Progenitor cell of endocrine pancreas (in vitro differentiated cells): ENCODE results near the gene CCSER1. TPM values are rescaled to one million over a fixed set of nuclear protein-coding genes. Genes with fewer than 3 reads are reported as not detected.
"Not testable (repeated sequence)": the region's sequence is repeated elsewhere in the genome, so short reads cannot be mapped to it uniquely, and the experiment has no call there.

ENCODE experiments used
- DNase-seq: peaks from one replicate; pipeline ENCODE4 v3.0.0; 2021; ENCODE audit warnings: low spot score; ENCODE audit not compliant: unreplicated experiment
- H3K27ac Mint-ChIP-seq: 2 replicates; pipeline ENCODE4 v1.8.0; 2021; ENCODE audit warnings: mild to moderate bottlenecking, moderate library complexity, mixed read lengths
- H3K27me3 Mint-ChIP-seq: 2 replicates; pipeline ENCODE4 v1.8.0; 2021; ENCODE audit warnings: mixed read lengths
- H3K36me3 Mint-ChIP-seq: 2 replicates; pipeline ENCODE4 v1.8.0; 2022; ENCODE audit warnings: mixed read lengths; ENCODE audit not compliant: insufficient read depth
- H3K4me1 Mint-ChIP-seq: 2 replicates; pipeline ENCODE4 v1.8.0; 2021; ENCODE audit warnings: low read depth, mixed read lengths
- H3K4me3 Mint-ChIP-seq: 2 replicates; pipeline ENCODE4 v1.8.0; 2021; ENCODE audit warnings: low read depth, mild to moderate bottlenecking, moderate library complexity, mixed read lengths
- H3K9me3 Mint-ChIP-seq: 2 replicates; pipeline ENCODE4 v1.8.0; 2021; ENCODE audit warnings: low read depth, mixed read lengths
- CTCF ChIP-seq: fragments of 200-600 bp; sonication (generic); IDR thresholded peaks from one replicate; pipeline ENCODE4 v1.5.0; 2021; ENCODE audit warnings: antibody characterized with exemption, mild to moderate bottlenecking; ENCODE audit not compliant: unreplicated experiment
- total RNA-seq: library from RNA; stranded (reverse); gene quantifications from 2 replicates; pipeline ENCODE4 v1.2.1, GENCODE V29; 2021

The CCSER1 gene
- total RNA-seq, 1 donor from 2014 or later: 11.6 TPM

DNA sequence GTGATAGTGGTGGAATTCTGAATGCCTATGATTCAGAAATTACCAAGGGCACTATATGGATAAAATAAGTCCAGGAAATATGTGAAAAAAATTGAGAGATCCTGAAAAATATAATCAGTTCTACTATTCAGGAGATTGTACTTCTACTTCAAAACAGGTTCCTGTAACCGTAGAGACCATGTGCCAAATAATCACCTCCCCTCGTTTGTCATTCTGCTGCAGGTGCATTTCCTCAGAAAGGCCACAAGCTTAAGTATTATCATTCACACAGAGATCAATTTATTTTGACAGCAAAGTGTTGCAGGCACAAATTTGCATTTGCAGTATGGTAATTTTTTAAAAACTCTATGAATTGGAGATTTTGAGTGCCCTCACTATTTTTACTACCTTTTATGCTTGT is 1000.0 kb downstream of the CCSER1 start:
- Mint-ChIP-seq H3K4me3 (no peak overlapping the region), H3K27ac (peak overlapping the region; percentile 20), H3K9me3 (no peaks in the 10 kb centered on the region), H3K4me1 (peaks cover 19% of the 10 kb centered on the region), H3K27me3 (no peaks in the 10 kb centered on the region), H3K36me3 (no peaks in the 10 kb centered on the region)
- DNase-seq: no peak
- no peak for TF ChIP-seq CTCF

DNA sequence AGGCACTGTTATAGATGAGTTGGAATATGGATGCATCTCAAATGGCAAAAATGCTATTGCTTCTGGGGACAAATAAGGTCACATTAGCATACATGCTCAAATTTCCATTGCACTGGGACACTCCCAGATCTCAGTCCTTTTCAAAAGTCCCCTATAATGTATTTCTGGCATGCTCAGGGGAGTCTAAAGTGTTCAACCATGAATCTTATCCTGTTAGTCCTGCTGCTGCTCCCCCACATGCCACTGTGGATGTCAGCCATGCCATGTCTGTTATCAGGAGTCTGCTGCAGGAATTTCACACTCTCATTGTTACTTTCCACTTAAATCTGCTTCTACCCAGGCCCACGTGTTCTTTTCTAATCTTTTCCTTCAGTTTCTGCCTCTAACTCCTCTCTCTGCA is 1000.6 kb downstream of the CCSER1 start:
- peaks cover 17% of the 10 kb centered on the region for H3K4me1 Mint-ChIP-seq
- H3K36me3 Mint-ChIP-seq: no peaks in the 10 kb centered on the region
- H3K4me3 Mint-ChIP-seq: no peak overlapping the region
- no peaks in the 10 kb centered on the region for H3K27me3 Mint-ChIP-seq
- no peaks in the 10 kb centered on the region for H3K9me3 Mint-ChIP-seq
- DNase-seq: no peak
- H3K27ac Mint-ChIP-seq: peak overlapping the region; percentile 17
- TF ChIP-seq CTCF: no peak

- Mint-ChIP-seq H3K27ac (no peak overlapping the region), H3K36me3 (no peaks in the 10 kb centered on the region), H3K9me3 (no peaks in the 10 kb centered on the region), H3K27me3 (no peaks in the 10 kb centered on the region), H3K4me1 (peaks cover 17% of the 10 kb centered on the region), H3K4me3 (no peak overlapping the region)
- DNase-seq: no peak
- TF ChIP-seq CTCF: no peak
Measured at GRCh38 chr4:91128519-91128918, 1001.3 kb downstream of the CCSER1 start.

DNA sequence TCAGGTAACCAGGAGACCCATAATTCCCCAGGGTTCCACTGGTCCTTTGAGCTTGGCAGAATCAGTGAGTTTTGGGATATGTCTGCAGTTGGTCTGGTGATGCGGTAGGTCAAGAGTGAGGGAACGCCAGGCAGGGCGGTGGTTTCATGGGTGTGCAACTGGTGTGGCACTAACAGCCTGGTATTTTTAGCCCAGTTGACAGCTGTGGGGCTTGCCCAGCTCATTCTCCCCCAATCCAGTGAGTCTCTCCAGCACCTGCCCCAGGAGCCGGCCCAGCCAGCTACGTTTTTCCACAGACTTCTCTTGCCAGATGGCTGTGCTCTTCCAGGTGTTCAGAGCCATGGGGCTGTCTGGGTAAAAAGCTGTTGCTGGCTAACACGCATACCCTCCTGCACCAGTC is 1019.9 kb downstream of the CCSER1 start:
- Mint-ChIP-seq H3K9me3 (peaks cover 36% of the 10 kb centered on the region), H3K4me1 (no peaks in the 10 kb centered on the region), H3K27ac (no peak overlapping the region), H3K4me3 (no peak overlapping the region), H3K27me3 (no peaks in the 10 kb centered on the region), H3K36me3 (no peaks in the 10 kb centered on the region)
- no peak for DNase-seq
- no peak for TF ChIP-seq CTCF

- DNase-seq, H3K4me3 Mint-ChIP-seq, H3K27ac Mint-ChIP-seq, H3K27me3 Mint-ChIP-seq, H3K36me3 Mint-ChIP-seq, H3K4me1 Mint-ChIP-seq: not testable (repeated sequence)
- peaks cover 37% of the 10 kb centered on the region for H3K9me3 Mint-ChIP-seq
Measured at GRCh38 chr4:91154041-91154440, 1026.8 kb downstream of the CCSER1 start.

GRCh38 chr4:91167864-91168653 is 1040.9 kb downstream of the CCSER1 start:
- H3K9me3 Mint-ChIP-seq, H3K36me3 Mint-ChIP-seq, DNase-seq, H3K4me1 Mint-ChIP-seq, H3K27ac Mint-ChIP-seq, H3K27me3 Mint-ChIP-seq, H3K4me3 Mint-ChIP-seq: not testable (repeated sequence)
